RCC 7860 (cell line): ENCODE measurements around the gene PFKL.

Experiments
- DNase-seq: peaks from one replicate; pipeline ENCODE4 v3.0.0-alpha.2; 2015; ENCODE audit warnings: low spot score
- FAIRE-seq: peaks from 2 replicates; lab custom pipeline; 2012; peaks lifted over from hg19 to GRCh38; lab: Jason Lieb, UNC

The PFKL gene

DNA sequence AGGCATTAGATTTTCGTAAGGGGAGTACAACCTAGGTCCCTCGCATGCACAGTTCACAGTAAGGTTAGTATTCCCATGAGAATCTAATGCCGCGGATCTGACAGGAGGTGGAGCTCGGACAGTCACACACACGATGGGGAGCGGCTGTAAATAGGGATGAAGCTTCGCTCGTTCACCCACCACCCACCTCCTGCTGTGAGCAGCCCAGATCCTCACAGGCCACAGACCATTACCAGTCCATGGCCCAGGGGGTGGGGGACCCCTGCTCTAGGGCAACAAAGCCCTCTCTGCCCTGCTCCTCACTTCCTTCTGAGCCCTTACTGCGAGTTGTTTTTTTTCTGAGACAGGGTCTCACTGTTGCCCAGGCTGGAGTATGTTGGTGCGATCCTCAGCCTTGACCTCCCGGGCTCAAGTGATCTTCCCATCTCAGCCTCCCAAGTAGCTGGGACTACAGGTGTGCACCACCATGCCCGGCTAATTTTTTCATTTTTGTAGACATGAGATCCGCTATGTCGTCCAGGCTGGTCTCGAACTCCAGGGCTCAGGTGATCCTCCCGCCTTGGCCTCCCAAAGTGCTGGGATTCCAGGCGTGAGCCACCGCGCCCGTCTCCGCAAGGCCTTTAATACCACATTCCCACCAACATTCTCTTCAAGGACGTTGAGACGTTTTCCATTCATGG lies 74.9 kb downstream of the PFKL start:
- no peak for FAIRE-seq

GRCh38 chr21:44375281-44375651 lies 75.4 kb downstream of the PFKL start:
- FAIRE-seq, result no peak
- DNase-seq, result no peak

More for the DNA sequence above, 74.9 kb downstream of the PFKL start:
- no peak for DNase-seq

GRCh38 chr21:44375761-44376241 lies 75.9 kb downstream of the PFKL start:
- FAIRE-seq (no peak), DNase-seq (no peak)

DNA sequence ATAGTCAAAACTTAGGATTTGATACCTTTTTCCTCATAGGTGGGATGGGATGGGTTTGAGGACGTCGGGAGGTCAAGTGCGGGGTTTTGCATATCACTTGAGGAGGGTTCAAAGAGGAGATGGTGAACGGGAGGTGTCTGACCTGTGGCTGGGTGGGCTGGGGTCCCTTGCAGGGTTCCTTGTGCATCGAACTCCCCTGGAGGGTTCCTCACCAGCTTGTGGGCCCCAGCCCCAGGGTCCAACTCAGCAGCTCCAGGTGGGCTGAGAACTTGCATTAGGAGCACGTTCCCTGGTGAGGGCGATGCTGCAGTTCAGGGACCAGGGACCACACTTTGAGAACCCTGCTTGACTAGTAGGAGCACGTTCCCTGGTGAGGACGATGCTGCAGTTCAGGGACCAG lies 76.8 kb downstream of the PFKL start:
- DNase-seq (no peak), FAIRE-seq (no peak)
